Endothelial cell of umbilical vein (primary cell): ENCODE data around the gene TRAK1. TPM values are rescaled to one million over a fixed set of nuclear protein-coding genes. Genes with fewer than 3 reads are reported as not detected.

Experiments used
- BruUV-seq: library from RNA; stranded (reverse); fragments of 400-500 nt; replicated peaks from 2 replicates; lab custom pipeline; 2021; lab: Mats Ljungman, UMichigan
- CTCF ChIA-PET: fragments of 300-600, 350-600 bp; sonication (Branson Sonifier 250); formaldehyde crosslinking; loops from one replicate; lab custom pipeline; 2021; ENCODE audit warnings: antibody characterized with exemption, inconsistent platforms; lab: Charles Lee
- POLR2A ChIA-PET: fragments of 300-600, 350-600 bp; sonication (Branson Sonifier 250); formaldehyde crosslinking; loops from one replicate; lab custom pipeline; 2021; ENCODE audit warnings: antibody characterized with exemption, inconsistent platforms; lab: Charles Lee
- DNase-seq: peaks from one replicate; pipeline ENCODE4 v3.0.0-alpha.2; 2011; ENCODE audit warnings: low read depth, low spot score
- FAIRE-seq: peaks from 2 replicates; lab custom pipeline; 2011; peaks lifted over from hg19 to GRCh38; lab: Jason Lieb, UNC
- H2AFZ ChIP-seq: 2 replicates; pipeline ENCODE4 v1.6.0; 2012; ENCODE audit warnings: low read depth, low read length, control low read depth, inconsistent platforms
- H3K27ac ChIP-seq: 2 replicates; pipeline ENCODE4 v1.5.1; 2011; ENCODE audit warnings: low read depth, mild to moderate bottlenecking, control low read depth, low read length, moderate library complexity; ENCODE audit not compliant: insufficient read depth
- H3K27me3 ChIP-seq, 2 experiments: 2 replicates each; pipeline versions ENCODE4 v1.6.0 to v1.6.1; 2011; ENCODE audit warnings: low read length in 2 of 2, mixed read lengths in 1 of 2; ENCODE audit not compliant: control insufficient read depth in 2 of 2, insufficient read depth in 2 of 2
- H3K36me3 ChIP-seq, 2 experiments: 2 replicates in 1 of 2; 3 replicates in 1 of 2; pipeline ENCODE4 v1.5.1; 2011; ENCODE audit warnings: low read length in 2 of 2, mild to moderate bottlenecking in 1 of 2, moderate library complexity in 1 of 2; ENCODE audit not compliant: control insufficient read depth in 2 of 2, insufficient read depth in 2 of 2; ENCODE audit errors: extremely low read depth in 1 of 2
- H3K4me1 ChIP-seq: 3 replicates; pipeline ENCODE4 v1.5.1; 2011; ENCODE audit warnings: mild to moderate bottlenecking, low read length; ENCODE audit not compliant: control insufficient read depth, insufficient read depth; ENCODE audit errors: extremely low read depth
- H3K4me2 ChIP-seq: 2 replicates; pipeline ENCODE4 v1.6.1; 2011; ENCODE audit warnings: low read length, control low read depth, mixed read lengths; ENCODE audit not compliant: insufficient read depth
- H3K4me3 ChIP-seq, 3 experiments: fragments of 200-600 bp in 1 of 3; sonication (generic), shearing (Covaris generic) in 1 of 3; replicated peaks in 1 of 3; 2 replicates each; pipeline ENCODE4 v1.5.1; 2011 to 2016; ENCODE audit warnings: control low read depth in 3 of 3, low read length in 3 of 3, mild to moderate bottlenecking in 2 of 3, inconsistent platforms in 1 of 3, low read depth in 1 of 3, moderate library complexity in 1 of 3; ENCODE audit not compliant: insufficient read depth in 1 of 3
- H3K79me2 ChIP-seq: 2 replicates; pipeline ENCODE4 v1.6.0; 2012; ENCODE audit warnings: low read length, inconsistent platforms; ENCODE audit not compliant: control insufficient read depth, insufficient read depth
- H3K9ac ChIP-seq: replicated peaks from 2 replicates; pipeline ENCODE3; 2011; ENCODE audit warnings: low read length, control low read depth; ENCODE audit not compliant: insufficient read depth; ENCODE audit errors: extremely low read depth
- H3K9me1 ChIP-seq: replicated peaks from 3 replicates; pipeline ENCODE4 v1.6.0; 2011; ENCODE audit warnings: mild to moderate bottlenecking, low read length; ENCODE audit not compliant: control insufficient read depth, insufficient read depth; ENCODE audit errors: extremely low read depth
- H3K9me3 ChIP-seq: replicated peaks from 2 replicates; pipeline ENCODE4 v1.5.1; 2012; ENCODE audit warnings: low read length, inconsistent platforms; ENCODE audit not compliant: control insufficient read depth, insufficient read depth
- H4K20me1 ChIP-seq: replicated peaks from 2 replicates; pipeline ENCODE3; 2011; ENCODE audit warnings: mild to moderate bottlenecking, low read length; ENCODE audit not compliant: control insufficient read depth, insufficient read depth; ENCODE audit errors: extremely low read depth
- CTCF ChIP-seq, 2 donors: IDR thresholded peaks; 1 replicate in 1 of 2; 2 replicates in 1 of 2; pipeline ENCODE4 v1.5.1; 2011; ENCODE audit warnings: low read length in 2 of 2, mild to moderate bottlenecking in 2 of 2, moderate library complexity in 2 of 2, control low read depth in 1 of 2, inconsistent platforms in 1 of 2, low read depth in 1 of 2; ENCODE audit not compliant: insufficient read depth in 1 of 2; ENCODE audit errors: extremely low read depth in 1 of 2
- EZH2 ChIP-seq: IDR thresholded peaks from 2 replicates; pipeline ENCODE4 v1.6.1; 2012; ENCODE audit warnings: borderline replicate concordance, low read depth, mild to moderate bottlenecking, moderate library complexity, low read length, inconsistent platforms; ENCODE audit not compliant: severe bottlenecking
- FOS ChIP-seq: IDR thresholded peaks from 2 replicates; pipeline ENCODE4 v1.6.1; 2011; ENCODE audit warnings: mild to moderate bottlenecking, low read length, moderate library complexity, borderline replicate concordance; ENCODE audit not compliant: insufficient read depth
- GATA2 ChIP-seq: IDR thresholded peaks from 2 replicates; pipeline ENCODE4 v1.7.0; 2011; ENCODE audit warnings: low read depth, mild to moderate bottlenecking, moderate library complexity, mixed read lengths, low read length; ENCODE audit not compliant: insufficient read length, insufficient read depth
- JUN ChIP-seq: IDR thresholded peaks from 2 replicates; pipeline ENCODE4 v1.6.1; 2011; ENCODE audit warnings: borderline replicate concordance, low read depth; ENCODE audit not compliant: insufficient read length, insufficient read depth
- MAX ChIP-seq: IDR thresholded peaks from 2 replicates; pipeline ENCODE4 v1.6.1; 2011; ENCODE audit not compliant: insufficient read depth, insufficient read length
- POLR2A ChIP-seq: IDR thresholded peaks from 2 replicates; pipeline ENCODE4 v1.6.1; 2012; ENCODE audit warnings: low read depth, mild to moderate bottlenecking, control low read depth, low read length
- POLR2AphosphoS5 ChIP-seq: IDR thresholded peaks from 2 replicates; pipeline ENCODE4 v1.6.1; 2012; ENCODE audit warnings: low read depth, mild to moderate bottlenecking, control low read depth, low read length, moderate library complexity; ENCODE audit not compliant: insufficient read depth
- dilution Hi-C: fragments of 300-500 bp; cut with MboI; formaldehyde crosslinking; loops from one replicate; pipeline ENCODE4 v1.15.0; 2019; ENCODE audit warnings: low sequenced_read_pairs; ENCODE audit not compliant: extremely low pct_ligation_motif_present
- intact Hi-C: fragments of 100-400 bp; cut with micrococcal nuclease; formaldehyde crosslinking; loops from one replicate; pipeline ENCODE4 v1.10.0; 2022
- polyA plus RNA-seq, 4 experiments: library from polyadenylated mRNA; depleted of rRNA in 3 of 4; stranded (reverse) in 3 of 4; unstranded in 1 of 4; fragments of >200 nt; gene quantifications; 2 replicates each; pipeline versions ENCODE4 v1.2.1 to v1.2.3, GENCODE V29; 2011 to 2012; ENCODE audit warnings: missing spikeins in 1 of 4
- total RNA-seq: library from RNA; stranded (reverse); gene quantifications from 2 replicates; pipeline ENCODE4 v1.2.3, GENCODE V29; 2021

TRAK1 gene
- total and polyA plus RNA-seq, 2 donors (not counting 3 experiments of a cell fraction or from before 2014, with no cell fraction given): 38.5 to 59.6 TPM

- intact Hi-C loops (no loop called here), dilution Hi-C loops (no loop called here)
- ChIA-PET POLR2A (no interaction called here), CTCF (interaction anchor here (1.2 to 6.0 kb wide), 3 partner anchors 9 to 178 kb away, joined by 3 to 30 read pairs (median 6); no protein-coding TSS in a partner anchor)
- Histone ChIP-seq H3K4me3 (no peak overlapping the region), H3K9ac (no peak overlapping the region), H3K79me2 (no peaks in the 10 kb centered on the region), H2AFZ (no peak overlapping the region), H3K9me3 (no peaks in the 10 kb centered on the region), H3K36me3 (no peaks in the 10 kb centered on the region), H3K27me3 (peaks cover 53 to 64% of the 10 kb centered on the region in 2 experiments), H3K4me2 (no peak overlapping the region), H4K20me1 (no peaks in the 10 kb centered on the region), H3K27ac (no peak overlapping the region), H3K4me1 (no peaks in the 10 kb centered on the region), H3K9me1 (no peaks in the 10 kb centered on the region)
- TF ChIP-seq EZH2: peak; percentile 92
- TF ChIP-seq POLR2A: no peak
- no TSS peak for BruUV-seq
- FAIRE-seq: no peak
- no peak for DNase-seq
Observed at GRCh38 chr3:42265059-42265991, 174.2 kb downstream of the TRAK1 start.

- H3K9me3 ChIP-seq: no peaks in the 10 kb centered on the region
- H3K4me2 ChIP-seq: no peak within 1 kb of the TSS
- no peaks in the 10 kb centered on the region for H4K20me1 ChIP-seq
- H3K9me1 ChIP-seq: no peaks in the 10 kb centered on the region
- intact Hi-C loops: no loop called here
- no peak within 1 kb of the TSS for H3K9ac ChIP-seq
- ChIA-PET POLR2A (no interaction called here), CTCF (interaction anchor here (2.4 kb wide), 1 partner anchor 177 kb away, joined by 6 read pairs; no protein-coding TSS in a partner anchor)
- no peak for TF ChIP-seq FOS
- no peak for TF ChIP-seq MAX
- TF ChIP-seq POLR2A: no peak
- TF ChIP-seq POLR2AphosphoS5: no peak
- no peak for TF ChIP-seq JUN
- TF ChIP-seq CTCF (IDR thresholded peaks at IDR 0.05; ENCODE audit: extremely low read depth in 1 of 2, insufficient read depth in 1 of 2, low read depth in 1 of 2, low read length in 2 of 2): no peak
- TF ChIP-seq GATA2: no peak
- H3K27me3 ChIP-seq: peaks cover 51 to 58% of the 10 kb centered on the region in 2 experiments
- no peak within 1 kb of the TSS for H3K27ac ChIP-seq
- DNase-seq (no peak), FAIRE-seq (no peak)
- no peaks in the 10 kb centered on the region for H3K36me3 ChIP-seq
- no peaks in the 10 kb centered on the region for H3K79me2 ChIP-seq
- dilution Hi-C loops: no loop called here
- H2AFZ ChIP-seq: no peak within 1 kb of the TSS
- no peak within 1 kb of the TSS for H3K4me3 ChIP-seq
- no peaks in the 10 kb centered on the region for H3K4me1 ChIP-seq
- no TSS peak for BruUV-seq
Observed at GRCh38 chr3:42266085-42266484, 174.9 kb downstream of the TRAK1 start, which contains the start of gene CCK. CCK (minus strand) TSS chr3:42266185; CDS start chr3:42263630, 2,555 bp downstream.
